GM19468 (cell line): ENCODE results near the gene LRRC28.

ENCODE experiments used
- ATAC-seq: cut with Tn5 transposase; IDR thresholded peaks from one replicate; pipeline ENCODE4 v1.9.1; 2021; ENCODE audit warnings: mild to moderate bottlenecking, moderate library complexity, moderate number of reproducible peaks; ENCODE audit not compliant: unreplicated experiment; ENCODE audit errors: extremely low read depth

The LRRC28 gene

GRCh38 chr15:99411234-99411633 is 160.0 kb downstream of the LRRC28 start:
- ATAC-seq = no peak

DNA sequence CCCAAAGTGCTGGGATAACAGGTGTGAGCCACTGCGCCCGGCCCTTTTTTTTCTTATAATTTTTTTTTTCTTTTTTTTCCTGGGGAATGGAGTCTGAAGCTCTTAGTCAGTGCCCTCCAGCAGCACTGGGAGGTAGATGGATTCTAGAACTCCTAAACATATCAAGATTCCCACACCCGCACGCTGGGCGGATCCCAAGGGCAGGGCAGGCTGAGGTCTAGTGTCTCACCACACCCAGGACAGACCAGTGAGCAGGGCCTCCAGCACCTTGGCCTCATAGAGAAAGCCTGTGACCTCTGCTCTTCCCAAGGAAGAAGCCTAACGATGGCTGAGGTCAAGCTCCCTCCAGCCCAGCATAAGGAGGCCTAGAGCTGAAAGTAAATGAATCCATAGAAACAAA is 160.8 kb downstream of the LRRC28 start:
- ATAC-seq = no peak

DNA sequence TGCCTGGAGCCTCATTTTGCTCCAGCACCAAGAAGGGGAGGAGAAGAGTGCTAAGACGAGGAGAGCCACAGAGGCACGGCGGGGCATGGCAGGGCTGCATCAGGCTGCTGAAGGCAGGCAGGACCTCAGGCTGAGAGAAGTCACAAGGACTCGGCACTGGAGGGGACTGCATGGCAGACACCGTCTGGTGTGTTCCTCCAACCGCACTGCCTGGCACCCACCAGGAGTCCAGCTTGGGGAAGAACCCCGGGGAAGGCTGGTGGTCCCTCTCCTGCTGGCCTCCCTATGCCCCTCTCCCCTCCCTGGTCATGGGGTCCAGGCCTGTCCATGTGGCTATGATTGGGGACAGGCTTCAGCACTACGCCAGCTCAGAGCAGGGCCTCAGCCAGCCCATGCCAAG is 161.3 kb downstream of the LRRC28 start:
- ATAC-seq = no peak

DNA sequence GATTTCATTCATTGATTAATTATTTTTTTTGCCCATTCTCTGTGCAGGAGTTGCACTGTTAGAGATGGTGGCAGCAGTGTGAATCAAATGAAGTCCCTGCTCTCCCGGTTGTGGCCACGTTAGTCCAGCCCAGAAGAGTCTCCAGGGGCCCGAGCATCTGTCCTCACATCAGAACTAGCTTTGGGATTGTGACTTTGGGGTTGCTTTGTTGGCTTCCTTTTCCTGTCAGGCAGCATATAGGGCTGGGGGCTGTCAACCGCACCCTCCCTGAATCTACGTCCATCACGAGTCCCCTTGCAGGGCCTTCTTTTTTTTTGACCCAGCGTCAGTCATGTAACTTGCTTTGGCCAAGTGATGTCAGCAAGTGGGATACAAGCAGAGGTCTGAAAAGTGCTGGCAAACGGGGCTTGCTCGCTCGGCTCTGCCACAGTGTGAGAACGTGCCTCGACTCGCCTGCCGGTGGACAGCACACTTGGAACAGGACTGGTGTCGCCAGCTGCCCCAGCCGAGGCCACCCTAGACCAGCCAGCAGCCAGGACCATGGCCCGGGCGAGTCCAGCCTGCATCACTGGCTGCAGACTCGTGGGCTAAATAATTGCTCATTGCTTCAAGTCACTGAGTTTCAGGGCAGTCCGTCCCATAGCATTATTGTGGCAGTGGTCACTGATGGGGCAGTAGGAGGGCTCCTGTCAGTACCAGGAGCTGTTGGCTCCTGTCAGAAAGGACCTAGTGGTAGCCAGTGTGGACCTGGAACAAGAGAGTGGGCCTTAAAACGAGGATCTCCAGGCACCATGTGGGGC is 162.9 kb downstream of the LRRC28 start:
- ATAC-seq = no peak

DNA sequence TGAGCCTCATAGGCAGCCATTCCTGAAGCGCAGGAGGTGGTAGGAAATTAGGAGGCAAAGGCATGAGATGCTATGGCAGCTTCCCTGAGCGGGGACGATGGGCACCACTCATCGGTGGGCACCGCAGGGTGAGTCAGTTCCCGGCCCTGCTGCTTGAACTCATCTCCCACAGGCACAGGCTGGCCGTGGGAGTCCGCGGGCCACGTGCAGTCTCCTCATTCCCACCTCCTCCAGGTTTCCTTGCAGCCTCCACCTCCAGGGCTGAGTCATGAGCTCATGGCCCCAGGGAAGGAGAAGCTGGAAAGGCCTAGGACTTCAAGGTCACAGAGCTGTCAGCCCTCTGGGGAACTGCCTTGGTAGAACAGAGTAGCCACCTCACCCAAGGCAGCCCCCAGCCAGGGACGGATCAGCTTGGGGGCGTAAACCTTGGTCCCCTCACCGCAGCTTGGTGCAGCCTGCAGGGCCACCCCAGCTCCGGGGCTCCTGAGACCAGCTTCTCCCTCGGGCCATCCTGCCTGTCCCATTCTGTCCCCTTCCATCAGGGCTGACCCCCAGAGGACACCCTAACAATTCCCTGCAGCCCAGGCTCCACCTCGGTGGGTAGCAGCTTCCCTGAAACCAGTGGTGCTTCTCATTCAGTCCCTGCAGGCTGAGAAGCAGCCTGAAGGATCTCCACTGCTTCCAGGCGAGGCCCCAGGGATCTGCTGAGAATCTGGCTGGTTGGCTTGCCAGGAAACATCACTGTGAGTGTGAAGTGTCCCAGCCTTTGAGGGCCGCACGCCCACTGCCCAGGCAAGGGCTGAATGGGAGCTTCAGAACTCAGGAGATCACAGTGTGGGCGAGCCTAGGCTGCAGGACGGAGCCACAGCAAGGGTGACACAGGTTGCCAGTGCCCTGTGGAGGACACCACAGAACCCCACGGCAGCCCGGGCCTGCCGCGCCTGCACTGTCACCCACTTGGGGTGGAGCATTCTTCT is 163.8 kb downstream of the LRRC28 start:
- no peak for ATAC-seq

DNA sequence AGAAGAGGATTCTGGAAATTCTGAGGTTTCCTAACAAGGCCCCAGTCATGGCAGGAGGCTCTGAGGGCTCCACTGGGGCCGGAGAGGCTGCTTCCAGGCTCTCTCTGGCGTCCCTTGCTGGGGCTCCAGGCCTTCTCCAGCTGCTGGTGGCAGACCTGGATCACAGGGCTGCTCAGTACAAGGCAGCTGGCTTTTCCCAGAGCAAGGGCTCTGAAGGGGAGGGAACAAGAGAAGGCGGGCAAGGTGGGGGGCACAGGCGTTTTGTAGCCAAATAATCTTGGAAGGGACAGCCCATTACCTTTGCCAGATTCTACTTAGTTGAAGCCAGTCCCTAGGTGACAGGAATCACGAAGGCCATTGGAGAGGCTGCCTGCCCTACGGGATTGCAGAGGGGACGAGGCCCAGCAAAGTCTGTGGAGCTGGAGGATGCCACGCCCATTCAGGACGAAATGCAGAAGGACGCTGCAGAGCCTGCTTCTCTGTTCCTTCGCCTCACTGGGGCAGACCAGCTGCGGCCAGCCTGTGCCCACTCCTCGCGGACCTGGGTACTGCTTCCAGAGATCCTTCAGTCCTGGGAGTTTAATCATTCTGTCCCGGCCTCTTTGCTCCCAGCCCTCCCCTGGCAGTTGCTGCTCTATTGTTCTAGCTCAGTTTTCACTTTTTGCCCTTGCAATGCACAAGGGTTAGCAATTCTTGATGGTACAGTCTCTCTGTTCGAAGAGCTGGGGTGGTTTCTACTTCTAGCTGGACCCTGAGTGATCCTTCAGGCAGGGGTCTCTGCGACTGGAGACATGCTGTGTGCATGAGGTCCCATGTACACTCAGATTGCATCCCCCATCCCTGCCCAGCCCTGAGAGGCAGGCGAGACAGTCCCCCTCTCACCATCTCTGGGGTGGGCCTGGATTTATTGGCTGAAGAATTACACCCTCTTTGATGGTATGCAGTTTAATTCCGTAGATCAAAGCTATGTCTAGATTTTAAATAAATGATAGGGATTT is 165.2 kb downstream of the LRRC28 start:
- ATAC-seq = no peak

GRCh38 chr15:99421172-99421656 is 169.9 kb downstream of the LRRC28 start:
- no peak for ATAC-seq

DNA sequence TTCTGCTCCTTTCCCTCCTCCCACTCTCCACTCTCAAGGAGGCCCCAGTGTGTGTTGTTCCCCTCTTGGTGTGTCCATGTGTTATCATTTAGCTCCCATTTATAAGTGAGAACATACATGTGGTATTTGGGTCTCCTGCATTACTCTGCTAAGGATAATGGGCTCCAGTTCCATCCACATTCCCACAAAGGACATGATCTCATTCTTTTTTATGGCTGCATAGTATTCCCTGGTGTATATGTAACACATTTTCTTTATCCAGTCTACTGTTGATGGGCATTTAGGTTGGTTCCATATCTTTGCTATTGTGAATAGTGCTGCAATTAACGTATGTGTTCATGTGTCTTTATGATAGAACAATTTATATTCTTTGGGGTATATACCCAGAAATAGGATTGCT is 170.5 kb downstream of the LRRC28 start:
- no peak for ATAC-seq

- ATAC-seq = no peak
These were observed 172.2 kb downstream of the LRRC28 start for GRCh38 chr15:99423186-99424130.

DNA sequence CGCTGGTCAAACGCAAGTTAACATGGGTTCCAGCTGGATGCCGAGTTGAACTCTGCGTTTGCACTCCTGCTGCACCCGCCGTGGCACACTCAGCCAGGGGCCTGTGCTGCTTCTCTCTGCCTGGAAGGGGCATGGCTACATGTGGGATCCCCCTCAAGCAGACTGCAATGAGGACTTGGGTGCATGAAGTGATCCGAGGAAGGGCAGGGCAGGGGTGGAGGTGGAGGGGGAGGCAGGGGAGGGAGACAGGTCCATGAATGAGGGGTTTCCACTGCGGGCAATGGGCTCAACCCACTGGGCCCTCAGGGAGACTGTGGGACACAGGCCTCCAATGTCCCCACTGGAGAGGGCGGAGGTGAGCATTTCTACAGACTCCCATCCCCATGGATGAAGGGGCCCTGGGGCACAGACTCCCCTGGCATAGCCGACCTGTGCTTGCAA is 172.9 kb downstream of the LRRC28 start:
- no peak for ATAC-seq

DNA sequence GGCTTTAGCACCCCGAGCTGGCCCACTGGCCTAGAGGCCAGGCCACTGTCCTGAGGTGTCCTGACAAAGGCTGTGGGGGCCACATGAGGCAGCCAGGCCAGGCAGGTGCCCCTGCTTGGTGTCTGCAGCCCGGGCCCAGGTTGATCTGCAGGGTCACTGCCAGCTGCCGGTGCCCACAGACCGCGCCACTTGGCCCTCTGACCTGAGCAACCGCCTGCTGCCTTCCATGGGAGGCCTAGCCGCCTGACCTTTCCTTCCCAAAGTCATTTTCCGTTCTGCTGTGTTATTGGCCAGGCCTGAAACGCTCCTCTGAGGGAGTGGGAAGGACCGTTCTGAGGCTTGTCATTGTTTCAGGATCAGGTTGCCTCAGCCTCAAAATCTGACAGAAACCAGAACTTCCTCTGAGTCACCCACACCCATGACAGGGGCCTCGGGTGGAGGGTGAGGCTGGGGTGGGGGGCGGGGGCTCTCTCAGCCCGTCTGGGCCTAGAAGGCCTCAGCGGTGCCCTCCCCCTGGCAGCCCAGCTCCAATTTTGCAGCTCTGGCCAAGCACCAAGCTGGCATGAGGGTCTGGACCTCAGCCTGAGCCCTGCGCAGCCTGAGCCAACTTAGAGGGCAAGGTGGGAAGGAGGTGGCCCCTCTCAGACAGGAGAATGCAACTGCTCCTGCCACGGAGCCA is 173.8 kb downstream of the LRRC28 start:
- ATAC-seq = no peak

GRCh38 chr15:99425657-99426301 is 174.5 kb downstream of the LRRC28 start:
- ATAC-seq = no peak

DNA sequence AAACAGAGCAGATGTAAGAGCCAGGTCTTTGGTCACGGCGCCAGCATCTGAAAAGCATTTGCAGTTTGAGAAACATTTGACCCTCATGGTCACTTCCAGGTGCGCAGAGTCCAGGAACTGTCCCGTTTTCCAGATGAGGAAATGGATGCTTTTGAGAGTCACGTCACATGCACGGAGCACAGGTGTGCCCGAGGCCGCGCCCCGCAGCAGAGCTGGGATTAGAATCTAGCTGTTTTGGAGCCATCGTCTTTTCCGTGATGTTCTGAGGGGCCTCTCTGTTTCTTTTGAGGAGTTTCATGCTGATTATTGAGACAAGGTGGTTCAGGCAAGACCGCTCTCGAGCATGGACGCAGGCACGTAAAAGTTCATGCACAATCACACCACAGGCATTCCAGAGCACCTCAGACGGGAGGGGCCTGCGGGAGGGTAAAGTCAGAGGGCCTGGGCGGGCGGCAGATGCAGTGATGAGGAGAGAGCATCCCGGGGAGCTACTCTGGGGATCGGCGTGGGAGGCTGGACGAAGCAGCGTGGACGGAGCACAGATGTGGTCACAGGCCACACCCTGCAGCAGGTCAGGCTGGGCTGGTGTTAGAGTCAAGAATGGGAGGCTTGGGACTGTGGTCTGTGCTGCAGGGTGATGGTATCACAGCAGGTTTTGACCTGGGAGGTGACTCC is 175.3 kb downstream of the LRRC28 start:
- no peak for ATAC-seq

DNA sequence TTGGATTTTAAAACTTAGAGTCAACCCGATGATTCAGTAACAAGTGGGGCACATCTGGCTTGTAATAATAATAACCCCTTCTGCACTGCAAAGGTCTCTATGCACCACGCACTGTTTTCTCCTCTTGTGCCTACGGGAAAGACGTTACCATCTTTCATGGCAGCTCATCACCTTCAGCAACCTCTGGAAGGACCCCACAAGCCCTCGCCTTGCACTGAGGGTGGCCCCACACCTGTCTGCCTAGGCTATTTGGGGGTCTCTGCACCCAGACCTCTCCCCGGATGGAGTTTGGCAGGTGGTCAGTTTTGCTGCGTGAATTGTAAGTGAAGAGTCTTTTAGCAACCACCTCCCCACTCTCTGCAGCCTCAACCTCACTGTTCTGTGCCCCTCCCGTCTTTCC is 175.9 kb downstream of the LRRC28 start:
- ATAC-seq = no peak

DNA sequence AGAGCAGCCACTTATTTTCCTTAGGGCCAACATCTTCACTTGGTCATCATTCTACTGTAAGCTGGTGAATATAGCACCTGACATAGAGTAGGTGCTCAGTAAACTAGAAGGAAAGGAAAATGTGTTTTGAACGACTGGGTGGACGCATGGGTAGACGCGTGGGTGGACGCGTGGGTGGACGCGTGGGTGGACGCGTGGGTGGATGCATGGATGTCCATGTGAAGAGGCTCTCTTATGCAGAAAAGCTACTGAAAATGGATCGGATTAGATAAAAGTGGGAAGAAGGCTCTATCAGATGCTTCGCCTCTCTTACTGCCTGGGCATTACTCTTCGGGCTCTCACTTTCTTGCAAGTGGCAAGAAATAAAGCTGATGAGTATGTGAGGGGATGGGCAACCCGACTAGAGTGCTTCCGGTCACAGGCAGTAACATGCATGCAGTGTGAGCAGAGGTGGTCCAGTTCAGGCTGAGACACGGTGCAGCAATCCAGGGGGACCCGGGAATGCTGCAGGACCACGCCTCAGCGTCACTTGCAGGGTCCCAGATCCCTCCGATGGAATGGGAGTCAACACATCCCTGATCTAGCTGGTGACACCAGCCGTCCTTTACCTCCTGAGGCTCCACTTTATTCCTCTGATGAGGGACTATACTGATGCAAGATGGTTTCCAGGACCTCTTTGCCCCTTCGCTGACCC is 176.5 kb downstream of the LRRC28 start:
- no peak for ATAC-seq

- ATAC-seq = no peak
These were observed 178.4 kb downstream of the LRRC28 start for GRCh38 chr15:99429681-99430081.
